OCI-LY7 (cell line): ENCODE measurements around the gene PLA2G4D. TPM values are rescaled to one million over a fixed set of nuclear protein-coding genes. Genes with fewer than 3 reads are reported as not detected.

Experiments used
- BruUV-seq: library from RNA; stranded (reverse); fragments of 400-500 nt; replicated peaks from 2 replicates; lab custom pipeline; 2021; lab: Mats Ljungman, UMichigan
- CTCF ChIA-PET: fragments of 300-600 bp; sonication (Branson Sonifier 250); formaldehyde crosslinking; loops from one replicate; lab custom pipeline; 2022; ENCODE audit warnings: antibody characterized with exemption; ENCODE audit not compliant: unreplicated experiment; lab: Charles Lee
- POLR2A ChIA-PET: fragments of 300-600 bp; sonication (Branson Sonifier 250); formaldehyde crosslinking; loops from one replicate; lab custom pipeline; 2022; ENCODE audit warnings: antibody characterized with exemption; lab: Charles Lee
- DNase-seq: peaks from one replicate; pipeline ENCODE4 v3.0.0-alpha.2; 2015; ENCODE audit warnings: low spot score
- H2AFZ ChIP-seq: fragments of 200-600 bp; sonication (generic), shearing (Covaris generic); 2 replicates; pipeline ENCODE4 v1.6.1; 2014; ENCODE audit warnings: mild to moderate bottlenecking, antibody characterized with exemption, low read length, moderate library complexity
- H3K27ac ChIP-seq: fragments of 200-600 bp; sonication (generic); 2 replicates; pipeline ENCODE4 v1.5.1; 2014; ENCODE audit warnings: mixed run types, low read depth, mild to moderate bottlenecking, moderate library complexity, low read length, inconsistent platforms; ENCODE audit not compliant: poor library complexity, severe bottlenecking
- H3K36me3 ChIP-seq: fragments of 200-600 bp; sonication (generic); 2 replicates; pipeline ENCODE4 v1.6.1; 2014; ENCODE audit warnings: mild to moderate bottlenecking, antibody characterized with exemption, low read length, moderate library complexity, mixed read lengths; ENCODE audit not compliant: insufficient read depth
- H3K4me1 ChIP-seq: fragments of 200-600 bp; sonication (generic); 2 replicates; pipeline ENCODE4 v1.5.1; 2014; ENCODE audit warnings: mild to moderate bottlenecking, low read length; ENCODE audit not compliant: insufficient read depth, poor library complexity, severe bottlenecking
- H3K4me2 ChIP-seq: fragments of 200-600 bp; sonication (generic); 2 replicates; pipeline ENCODE4 v1.6.1; 2014; ENCODE audit warnings: mild to moderate bottlenecking, low read length
- H3K4me3 ChIP-seq: fragments of 200-600 bp; sonication (generic); 2 replicates; pipeline ENCODE4 v1.5.1; 2014; ENCODE audit warnings: mild to moderate bottlenecking, low read depth, low read length; ENCODE audit not compliant: poor library complexity, severe bottlenecking
- H3K79me2 ChIP-seq: fragments of 200-600 bp; sonication (generic); 2 replicates; pipeline ENCODE4 v1.6.1; 2016; ENCODE audit warnings: low read depth, mild to moderate bottlenecking, low read length, moderate library complexity, mixed read lengths; ENCODE audit not compliant: insufficient read depth
- H3K9me2 ChIP-seq: fragments of 200-600 bp; sonication (generic); 2 replicates; pipeline ENCODE4 v1.6.1; 2016; ENCODE audit warnings: mild to moderate bottlenecking, low read length, mixed read lengths; ENCODE audit not compliant: insufficient read depth
- H3K9me3 ChIP-seq: fragments of 200-600 bp; sonication (generic); 2 replicates; pipeline ENCODE4 v1.6.1; 2014; ENCODE audit warnings: mild to moderate bottlenecking, mixed run types, low read length, mixed read lengths
- H4K20me1 ChIP-seq: fragments of 200-600 bp; sonication (generic); 2 replicates; pipeline ENCODE4 v1.6.1; 2014; ENCODE audit warnings: mild to moderate bottlenecking, antibody characterized with exemption, low read length, moderate library complexity, mixed read lengths; ENCODE audit not compliant: insufficient read depth
- EZH2phosphoT487 ChIP-seq: fragments of 200-600 bp; sonication (generic); IDR thresholded peaks from 2 replicates; pipeline ENCODE4 v1.6.1; 2018; ENCODE audit warnings: low read depth, borderline replicate concordance, mild to moderate bottlenecking, mixed run types, antibody characterized with exemption, low read length, moderate library complexity, mixed read lengths
- intact Hi-C: fragments of 100-400 bp; cut with micrococcal nuclease; formaldehyde crosslinking; loops from one replicate; pipeline ENCODE4 v1.10.0; 2022; ENCODE audit not compliant: unreplicated experiment
- total RNA-seq, 2 experiments: library from RNA; depleted of rRNA in 1 of 2; stranded (reverse); fragments of >200 nt in 1 of 2; shearing (Covaris generic) in 1 of 2; gene quantifications; 2 replicates each; pipeline ENCODE4 v1.2.3, GENCODE V29; 2014 to 2022
- TF ChIP-seq, protein P1 (sequence below): fragments of 200-600 bp; sonication (generic); conservative IDR thresholded peaks from 2 replicates; pipeline ENCODE4 v1.5.1; 2014; ENCODE audit warnings: mild to moderate bottlenecking, antibody characterized with exemption, low read length, moderate library complexity, mixed read lengths

Gene PLA2G4D
- total RNA-seq, 2 experiments from 2014 or later = not detected

DNA sequence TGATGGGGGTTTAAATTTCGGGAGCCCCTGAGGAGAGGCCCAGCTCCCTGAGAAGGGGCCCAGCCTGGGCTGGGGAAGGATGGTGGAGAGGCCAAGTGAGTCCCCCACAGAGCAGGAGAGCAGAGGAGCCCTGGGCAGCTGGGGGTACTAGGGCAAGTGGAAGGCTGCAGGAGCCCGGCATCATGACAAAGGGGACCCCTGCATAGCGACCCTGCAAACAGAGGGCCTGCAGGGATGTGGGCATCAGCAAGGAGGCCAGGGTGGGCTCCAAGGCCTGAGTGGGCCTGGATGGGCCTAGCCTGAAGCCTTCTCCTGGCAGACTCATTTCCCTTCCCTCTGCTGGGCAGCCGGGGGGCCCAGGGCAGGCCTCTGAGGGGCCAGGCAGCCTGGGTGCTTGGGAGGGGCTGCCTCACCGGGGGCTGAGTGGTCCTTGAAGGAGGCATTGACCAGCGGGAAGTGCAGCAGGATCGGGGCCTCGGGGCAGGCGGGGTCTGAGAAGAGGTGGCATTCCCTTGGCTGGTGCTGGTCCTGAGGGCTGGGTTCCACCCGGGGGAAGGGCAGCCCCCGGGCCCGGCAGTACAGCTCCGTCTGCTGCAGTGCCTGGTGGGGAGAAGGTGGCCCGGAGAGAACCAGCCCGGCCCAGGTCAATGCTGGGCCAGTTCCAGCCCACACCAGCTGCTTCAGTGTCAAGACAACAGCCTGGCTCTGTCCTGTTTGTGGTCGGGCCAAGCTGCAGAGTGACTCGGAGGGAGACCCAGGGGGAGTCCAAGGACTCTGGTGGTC, 24.7 kb downstream of the PLA2G4D start:
- Histone ChIP-seq H3K4me1 (peaks cover 12% of the 10 kb centered on the region), H3K27ac (no peak overlapping the region), H3K79me2 (no peaks in the 10 kb centered on the region), H3K36me3 (no peaks in the 10 kb centered on the region), H4K20me1 (no peaks in the 10 kb centered on the region), H3K4me2 (no peak overlapping the region), H3K9me3 (0 out of 2 replicates have a peak, but pooled peaks cover 6% of the 10 kb centered on the region), H3K9me2 (no peaks in the 10 kb centered on the region), H3K4me3 (no peak overlapping the region), H2AFZ (no peak overlapping the region)
- no TSS peak for BruUV-seq
- CTCF ChIA-PET = no interaction called here
- TF ChIP-seq EZH2phosphoT487 = no peak
- intact Hi-C loops = loop anchor here (5.0 kb wide), 1 partner anchor 403 kb away; no protein-coding TSS in a partner anchor
- POLR2A ChIA-PET = interaction anchor here (1.2 kb wide), 1 partner anchor 14 kb away, joined by 3 read pairs; no protein-coding TSS in a partner anchor
- no peak for DNase-seq

DNA sequence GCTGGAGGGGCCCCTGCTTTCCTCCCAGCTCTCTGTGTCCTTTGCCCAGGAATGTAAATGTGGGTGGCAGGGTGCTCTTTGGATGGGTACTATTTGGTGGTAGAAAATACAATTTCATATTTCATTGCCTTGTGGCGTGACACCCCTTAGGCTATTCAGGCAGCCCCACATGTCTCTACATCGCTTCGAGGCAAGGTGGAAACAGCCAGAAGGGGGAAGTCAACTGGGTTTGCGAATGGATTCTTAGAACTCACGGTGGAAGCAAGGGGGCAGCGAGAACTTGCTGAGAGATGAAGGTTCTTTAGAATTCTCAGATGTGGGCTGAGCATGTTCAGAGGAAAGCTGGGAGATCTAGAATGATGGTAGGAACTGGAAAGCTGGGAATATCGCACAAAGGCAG, 25.3 kb downstream of the PLA2G4D start:
- Histone ChIP-seq H3K27ac (no peak overlapping the region), H3K9me2 (no peaks in the 10 kb centered on the region)
- BruUV-seq = no TSS peak

DNA sequence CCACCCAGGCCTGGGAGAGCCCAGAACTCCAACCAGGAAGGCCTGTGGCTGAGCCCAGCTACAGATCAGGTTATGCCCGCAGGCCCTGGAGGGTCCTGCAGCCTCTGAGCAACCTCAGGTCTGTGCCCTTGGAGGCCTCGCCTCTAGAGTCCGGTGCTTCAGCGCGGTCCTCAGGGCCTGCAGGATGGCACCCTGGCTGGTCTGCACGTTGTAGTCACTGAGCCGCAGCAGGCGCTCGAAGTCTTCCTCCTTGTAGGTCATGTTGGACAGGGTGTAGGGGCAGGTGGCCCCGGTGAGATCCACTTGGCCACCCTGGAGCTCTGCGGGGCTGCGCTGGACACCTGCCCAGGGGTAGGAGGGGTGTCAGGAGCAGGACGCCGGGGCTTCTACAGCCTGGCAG, 25.8 kb downstream of the PLA2G4D start:
- Histone ChIP-seq H3K79me2 (no peaks in the 10 kb centered on the region), H3K4me1 (peaks cover 15% of the 10 kb centered on the region), H3K27ac (no peak overlapping the region), H3K9me3 (0 out of 2 replicates have a peak, but pooled peaks cover 6% of the 10 kb centered on the region), H2AFZ (no peak overlapping the region), H3K4me2 (no peak overlapping the region), H3K9me2 (no peaks in the 10 kb centered on the region), H3K36me3 (no peaks in the 10 kb centered on the region), H4K20me1 (no peaks in the 10 kb centered on the region), H3K4me3 (no peak overlapping the region)
- BruUV-seq = no TSS peak
- ChIA-PET POLR2A (interaction anchor here (0.6 kb wide), 1 partner anchor 1266 kb away, joined by 5 read pairs; no protein-coding TSS in a partner anchor), CTCF (no interaction called here)
- intact Hi-C loops = loop anchor here (5.0 kb wide), 1 partner anchor 404 kb away; no protein-coding TSS in a partner anchor
- DNase-seq = no peak
- TF ChIP-seq EZH2phosphoT487 = no peak
- TF ChIP-seq, protein P1, sequence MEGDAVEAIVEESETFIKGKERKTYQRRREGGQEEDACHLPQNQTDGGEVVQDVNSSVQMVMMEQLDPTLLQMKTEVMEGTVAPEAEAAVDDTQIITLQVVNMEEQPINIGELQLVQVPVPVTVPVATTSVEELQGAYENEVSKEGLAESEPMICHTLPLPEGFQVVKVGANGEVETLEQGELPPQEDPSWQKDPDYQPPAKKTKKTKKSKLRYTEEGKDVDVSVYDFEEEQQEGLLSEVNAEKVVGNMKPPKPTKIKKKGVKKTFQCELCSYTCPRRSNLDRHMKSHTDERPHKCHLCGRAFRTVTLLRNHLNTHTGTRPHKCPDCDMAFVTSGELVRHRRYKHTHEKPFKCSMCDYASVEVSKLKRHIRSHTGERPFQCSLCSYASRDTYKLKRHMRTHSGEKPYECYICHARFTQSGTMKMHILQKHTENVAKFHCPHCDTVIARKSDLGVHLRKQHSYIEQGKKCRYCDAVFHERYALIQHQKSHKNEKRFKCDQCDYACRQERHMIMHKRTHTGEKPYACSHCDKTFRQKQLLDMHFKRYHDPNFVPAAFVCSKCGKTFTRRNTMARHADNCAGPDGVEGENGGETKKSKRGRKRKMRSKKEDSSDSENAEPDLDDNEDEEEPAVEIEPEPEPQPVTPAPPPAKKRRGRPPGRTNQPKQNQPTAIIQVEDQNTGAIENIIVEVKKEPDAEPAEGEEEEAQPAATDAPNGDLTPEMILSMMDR = no peak

More for the DNA sequence above, 25.3 kb downstream of the PLA2G4D start:
- Histone ChIP-seq H3K4me2 (no peak overlapping the region), H3K79me2 (no peaks in the 10 kb centered on the region), H2AFZ (no peak overlapping the region), H3K4me3 (no peak overlapping the region), H3K36me3 (no peaks in the 10 kb centered on the region), H4K20me1 (no peaks in the 10 kb centered on the region), H3K4me1 (peaks cover 15% of the 10 kb centered on the region), H3K9me3 (0 out of 2 replicates have a peak, but pooled peaks cover 6% of the 10 kb centered on the region)
- intact Hi-C loops = loop anchor here (5.0 kb wide), 1 partner anchor 403 kb away; no protein-coding TSS in a partner anchor
- ChIA-PET CTCF (no interaction called here), POLR2A (no interaction called here)
- no peak for TF ChIP-seq EZH2phosphoT487
- TF ChIP-seq, protein P1 = 0 out of 2 replicates have a peak, but pooled peaks have one; percentile 18
- no peak for DNase-seq
